Osteoblast (primary cell): ENCODE data around the gene SLC6A18. TPM values are rescaled to one million over a fixed set of nuclear protein-coding genes. Genes with fewer than 3 reads are reported as not detected.

Experiments used
- DNase-seq: peaks from one replicate; pipeline ENCODE4 v3.0.0; 2011; ENCODE audit warnings: low spot score, mixed read lengths; ENCODE audit not compliant: insufficient read length; ENCODE audit errors: missing footprints
- H2AFZ ChIP-seq: 2 replicates; pipeline ENCODE4 v1.6.0; 2011; ENCODE audit warnings: mild to moderate bottlenecking, low read length
- H3K27ac ChIP-seq: 2 replicates; pipeline ENCODE4 v1.5.1; 2011; ENCODE audit warnings: mild to moderate bottlenecking, low read depth, low read length, moderate library complexity
- H3K27me3 ChIP-seq: 2 replicates; pipeline ENCODE4 v1.6.0; 2012; ENCODE audit warnings: mild to moderate bottlenecking, control low read depth, inconsistent platforms, low read length, moderate library complexity; ENCODE audit not compliant: insufficient read depth
- H3K36me3 ChIP-seq: 2 replicates; pipeline ENCODE4 v1.5.1; 2011; ENCODE audit warnings: mild to moderate bottlenecking, low read length, control low read depth, moderate library complexity; ENCODE audit not compliant: insufficient read depth
- H3K4me1 ChIP-seq: 2 replicates; pipeline ENCODE4 v1.5.1; 2011; ENCODE audit warnings: mild to moderate bottlenecking, low read length, control low read depth, moderate library complexity; ENCODE audit not compliant: insufficient read depth
- H3K4me2 ChIP-seq: 2 replicates; pipeline ENCODE4 v1.6.0; 2011; ENCODE audit warnings: mild to moderate bottlenecking, low read length; ENCODE audit not compliant: insufficient read depth
- H3K4me3 ChIP-seq: fragments of 200-600 bp; sonication (generic); 3 replicates; pipeline ENCODE4 v1.5.1; 2012; ENCODE audit warnings: mild to moderate bottlenecking, low read length, inconsistent platforms; ENCODE audit not compliant: insufficient read depth
- H3K79me2 ChIP-seq: 2 replicates; pipeline ENCODE4 v1.6.0; 2012; ENCODE audit warnings: mild to moderate bottlenecking, low read length, control low read depth, inconsistent platforms; ENCODE audit not compliant: insufficient read depth
- H3K9me3 ChIP-seq: 2 replicates; pipeline ENCODE4 v1.5.1; 2011; ENCODE audit warnings: low read depth, low read length, control low read depth
- H4K20me1 ChIP-seq: 2 replicates; pipeline ENCODE4 v1.6.0; 2012; ENCODE audit warnings: mild to moderate bottlenecking, low read length, control low read depth; ENCODE audit not compliant: insufficient read depth
- CTCF ChIP-seq: IDR thresholded peaks from 2 replicates; pipeline ENCODE4 v1.5.1; 2011; ENCODE audit warnings: mild to moderate bottlenecking, low read depth, low read length, moderate library complexity; ENCODE audit errors: extremely low read depth
- total RNA-seq: library from RNA; depleted of rRNA; stranded (reverse); fragments of >200 nt; gene quantifications from 2 replicates; pipeline ENCODE4 v1.2.3, GENCODE V29; 2012

The SLC6A18 gene
- total RNA-seq, 1 donor: not detected

- H2AFZ ChIP-seq: no peak overlapping the region
- DNase-seq: no peak
- no peaks in the 10 kb centered on the region for H3K9me3 ChIP-seq
- H3K36me3 ChIP-seq: no peaks in the 10 kb centered on the region
- peaks cover 11% of the 10 kb centered on the region for H3K27me3 ChIP-seq
- no peaks in the 10 kb centered on the region for H4K20me1 ChIP-seq
- no peak overlapping the region for H3K4me3 ChIP-seq
- no peaks in the 10 kb centered on the region for H3K79me2 ChIP-seq
- no peak for TF ChIP-seq CTCF
- H3K4me1 ChIP-seq: no peaks in the 10 kb centered on the region
- no peak overlapping the region for H3K4me2 ChIP-seq
- H3K27ac ChIP-seq: no peak overlapping the region
Observed at GRCh38 chr5:1188464-1188863, 36.7 kb upstream of the SLC6A18 start.

- Histone ChIP-seq H3K36me3 (no peaks in the 10 kb centered on the region), H4K20me1 (no peaks in the 10 kb centered on the region), H3K27ac (no peak overlapping the region), H3K4me1 (no peaks in the 10 kb centered on the region), H2AFZ (no peak overlapping the region), H3K27me3 (peaks cover 11% of the 10 kb centered on the region), H3K4me2 (no peak overlapping the region), H3K79me2 (no peaks in the 10 kb centered on the region), H3K4me3 (no peak overlapping the region), H3K9me3 (no peaks in the 10 kb centered on the region)
- no peak for DNase-seq
- TF ChIP-seq CTCF: no peak
Observed at GRCh38 chr5:1189269-1189668, 35.9 kb upstream of the SLC6A18 start.

GRCh38 chr5:1190278-1190677 is 34.9 kb upstream of the SLC6A18 start:
- no peak overlapping the region for H3K4me2 ChIP-seq
- H3K27me3 ChIP-seq: peaks cover 11% of the 10 kb centered on the region
- no peak overlapping the region for H2AFZ ChIP-seq
- no peaks in the 10 kb centered on the region for H4K20me1 ChIP-seq
- no peaks in the 10 kb centered on the region for H3K4me1 ChIP-seq
- no peak for DNase-seq
- TF ChIP-seq CTCF: no peak
- no peaks in the 10 kb centered on the region for H3K79me2 ChIP-seq
- H3K4me3 ChIP-seq: no peak overlapping the region
- no peaks in the 10 kb centered on the region for H3K36me3 ChIP-seq
- H3K9me3 ChIP-seq: no peaks in the 10 kb centered on the region
- H3K27ac ChIP-seq: no peak overlapping the region

- Histone ChIP-seq H4K20me1 (no peaks in the 10 kb centered on the region), H3K4me3 (no peak overlapping the region), H3K9me3 (no peaks in the 10 kb centered on the region), H3K36me3 (no peaks in the 10 kb centered on the region), H3K79me2 (no peaks in the 10 kb centered on the region), H3K27me3 (peaks cover 11% of the 10 kb centered on the region), H2AFZ (no peak overlapping the region), H3K27ac (no peak overlapping the region), H3K4me2 (no peak overlapping the region), H3K4me1 (no peaks in the 10 kb centered on the region)
- no peak for DNase-seq
- no peak for TF ChIP-seq CTCF
Observed at GRCh38 chr5:1190837-1191239, 34.3 kb upstream of the SLC6A18 start.
